ENCODE measurements around the gene CNDP2. TPM values are rescaled to one million over a fixed set of nuclear protein-coding genes. Genes with fewer than 3 reads are reported as not detected.

Gene CNDP2
- total and polyA plus RNA-seq, 2 donors (not counting 1 experiment from before 2014, with no cell fraction given), result 121 to 182 TPM

DNA sequence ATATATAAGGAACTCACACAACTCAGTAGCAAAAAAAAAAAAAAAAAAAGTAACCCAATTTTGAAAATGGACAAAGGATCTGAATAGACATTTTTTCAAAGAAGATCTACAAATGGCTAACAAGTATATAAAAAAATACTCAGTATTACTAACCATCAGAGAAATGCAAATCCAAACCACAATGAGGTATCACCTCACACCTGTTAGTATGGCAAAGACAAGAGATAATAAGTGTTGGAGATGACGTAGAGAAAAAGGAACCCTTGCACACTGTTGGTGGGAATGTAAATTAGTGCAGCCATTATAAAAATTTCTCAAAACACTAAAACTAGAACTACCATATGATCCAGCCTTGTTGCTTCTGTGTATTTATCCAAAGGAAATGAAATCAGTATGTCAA lies 32.3 kb downstream of the CNDP2 start:
- no peak overlapping the region for H3K4me3 Mint-ChIP-seq
- no CpG with 5 or more reads among the region's 1 CpG for WGBS (ENCODE audit: insufficient coverage)
- POLR2A ChIA-PET, result no interaction called here
- DNase-seq (no peak), ATAC-seq (ENCODE audit: low read depth) (no peak)
- CTCF ChIA-PET, result no interaction called here
- Histone ChIP-seq H3K36me3 (replicated peaks in 1 of 2; ENCODE audit: control extremely low read depth in 1 of 2, control insufficient read depth in 1 of 2, extremely low read depth in 1 of 2, insufficient read depth in 2 of 2, low read length in 1 of 2) (no peaks in the 10 kb centered on the region), H3K79me2 (ENCODE audit: control insufficient read depth, insufficient read depth, low read length) (no peaks in the 10 kb centered on the region), H3K27me3 (replicated peaks in 1 of 4; ENCODE audit: control extremely low read depth in 1 of 4, control insufficient read depth in 3 of 4, insufficient read depth in 4 of 4, low read length in 3 of 4) (no peaks in the 10 kb centered on the region), H3K4me3 (ENCODE audit: control extremely low read depth in 1 of 5, extremely low read depth in 1 of 5, insufficient read depth in 1 of 5, low read depth in 2 of 5, low read length in 4 of 5) (no peak overlapping the region), H4K20me1 (ENCODE audit: control insufficient read depth, insufficient read depth, low read length, poor library complexity, severe bottlenecking) (no peaks in the 10 kb centered on the region), H3K27ac (ENCODE audit: low read length in 2 of 2) (no peak overlapping the region), H3K4me1 (ENCODE audit: control insufficient read depth in 2 of 2, insufficient read depth in 2 of 2, low read length in 2 of 2) (no peaks in the 10 kb centered on the region), H2AFZ (ENCODE audit: insufficient read depth, low read depth, low read length, poor library complexity, severe bottlenecking) (no peak overlapping the region), H3K9ac (ENCODE audit: low read length) (no peak overlapping the region), H3K4me2 (replicated peaks; ENCODE audit: low read depth, low read length, poor library complexity, severe bottlenecking) (no peak overlapping the region), H3K9me3 (ENCODE audit: control extremely low read depth in 1 of 3, control insufficient read depth in 2 of 3, insufficient read depth in 1 of 3, low read length in 2 of 3) (no peaks in the 10 kb centered on the region)
- TF ChIP-seq, protein P1, sequence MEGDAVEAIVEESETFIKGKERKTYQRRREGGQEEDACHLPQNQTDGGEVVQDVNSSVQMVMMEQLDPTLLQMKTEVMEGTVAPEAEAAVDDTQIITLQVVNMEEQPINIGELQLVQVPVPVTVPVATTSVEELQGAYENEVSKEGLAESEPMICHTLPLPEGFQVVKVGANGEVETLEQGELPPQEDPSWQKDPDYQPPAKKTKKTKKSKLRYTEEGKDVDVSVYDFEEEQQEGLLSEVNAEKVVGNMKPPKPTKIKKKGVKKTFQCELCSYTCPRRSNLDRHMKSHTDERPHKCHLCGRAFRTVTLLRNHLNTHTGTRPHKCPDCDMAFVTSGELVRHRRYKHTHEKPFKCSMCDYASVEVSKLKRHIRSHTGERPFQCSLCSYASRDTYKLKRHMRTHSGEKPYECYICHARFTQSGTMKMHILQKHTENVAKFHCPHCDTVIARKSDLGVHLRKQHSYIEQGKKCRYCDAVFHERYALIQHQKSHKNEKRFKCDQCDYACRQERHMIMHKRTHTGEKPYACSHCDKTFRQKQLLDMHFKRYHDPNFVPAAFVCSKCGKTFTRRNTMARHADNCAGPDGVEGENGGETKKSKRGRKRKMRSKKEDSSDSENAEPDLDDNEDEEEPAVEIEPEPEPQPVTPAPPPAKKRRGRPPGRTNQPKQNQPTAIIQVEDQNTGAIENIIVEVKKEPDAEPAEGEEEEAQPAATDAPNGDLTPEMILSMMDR (IDR thresholded peaks at IDR 0.05), result no peak
- TF ChIP-seq EZH2 (IDR thresholded peaks at IDR 0.05; ENCODE audit: borderline replicate concordance, insufficient read depth, low read depth, low read length, poor library complexity, severe bottlenecking), result no peak
- H3K9me3 Mint-ChIP-seq (ENCODE audit: insufficient read depth), result no peaks in the 10 kb centered on the region
- intact Hi-C loops (cut with micrococcal nuclease), result no loop called here
- H3K4me1 Mint-ChIP-seq, result no peaks in the 10 kb centered on the region
- no peak overlapping the region for H3K27ac Mint-ChIP-seq
- H3K27me3 Mint-ChIP-seq, result peaks cover under 1% of the 10 kb centered on the region

DNA sequence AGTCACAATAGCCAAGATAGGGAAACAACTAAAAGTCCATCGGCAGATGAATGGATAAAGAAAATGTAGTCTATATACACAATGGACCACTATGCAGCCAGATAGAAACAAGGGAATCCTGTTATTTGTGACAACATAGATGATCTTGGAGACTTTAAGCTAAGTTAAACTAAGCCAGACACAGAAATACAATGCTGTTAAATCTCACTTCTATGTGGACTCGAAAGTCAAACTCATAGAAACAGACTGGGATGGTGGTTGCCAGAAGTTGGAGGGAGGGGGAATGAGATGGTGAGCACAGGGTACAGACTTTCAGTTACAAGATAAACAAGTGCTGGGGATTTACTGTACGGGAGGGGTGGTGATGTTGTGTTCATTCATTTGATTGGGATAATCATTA lies 32.8 kb downstream of the CNDP2 start:
- ATAC-seq (ENCODE audit: low read depth) (no peak), DNase-seq (no peak)
- no peak overlapping the region for H3K4me2 ChIP-seq (replicated peaks; ENCODE audit: low read depth, low read length, poor library complexity, severe bottlenecking)
- Mint-ChIP-seq H3K4me1 (no peaks in the 10 kb centered on the region), H3K27ac (no peak overlapping the region), H3K4me3 (no peak overlapping the region), H3K9me3 (ENCODE audit: insufficient read depth) (no peaks in the 10 kb centered on the region), H3K27me3 (peaks cover 3% of the 10 kb centered on the region)
- WGBS (ENCODE audit: insufficient coverage), result no CpG with 5 or more reads among the region's 3 CpGs
- intact Hi-C loops (cut with micrococcal nuclease), result no loop called here
- H3K36me3 ChIP-seq (replicated peaks in 1 of 2; ENCODE audit: control extremely low read depth in 1 of 2, control insufficient read depth in 1 of 2, extremely low read depth in 1 of 2, insufficient read depth in 2 of 2, low read length in 1 of 2), result no peaks in the 10 kb centered on the region
- no peaks in the 10 kb centered on the region for H3K79me2 ChIP-seq (ENCODE audit: control insufficient read depth, insufficient read depth, low read length)
- H4K20me1 ChIP-seq (ENCODE audit: control insufficient read depth, insufficient read depth, low read length, poor library complexity, severe bottlenecking), result no peaks in the 10 kb centered on the region
- H3K9ac ChIP-seq (ENCODE audit: low read length), result no peak overlapping the region
- H3K9me3 ChIP-seq (ENCODE audit: control extremely low read depth in 1 of 3, control insufficient read depth in 2 of 3, insufficient read depth in 1 of 3, low read length in 2 of 3), result no peaks in the 10 kb centered on the region
- no peaks in the 10 kb centered on the region for H3K27me3 ChIP-seq (replicated peaks in 1 of 4; ENCODE audit: control extremely low read depth in 1 of 4, control insufficient read depth in 3 of 4, insufficient read depth in 4 of 4, low read length in 3 of 4)
- no peak overlapping the region for H3K4me3 ChIP-seq (ENCODE audit: control extremely low read depth in 1 of 5, extremely low read depth in 1 of 5, insufficient read depth in 1 of 5, low read depth in 2 of 5, low read length in 4 of 5)
- CTCF ChIA-PET, result no interaction called here
- H3K27ac ChIP-seq (ENCODE audit: low read length in 2 of 2), result no peak overlapping the region
- no peak overlapping the region for H2AFZ ChIP-seq (ENCODE audit: insufficient read depth, low read depth, low read length, poor library complexity, severe bottlenecking)
- no peak for TF ChIP-seq EZH2 (IDR thresholded peaks at IDR 0.05; ENCODE audit: borderline replicate concordance, insufficient read depth, low read depth, low read length, poor library complexity, severe bottlenecking)
- TF ChIP-seq, protein P1 (IDR thresholded peaks at IDR 0.05), result no peak
- no peaks in the 10 kb centered on the region for H3K4me1 ChIP-seq (ENCODE audit: control insufficient read depth in 2 of 2, insufficient read depth in 2 of 2, low read length in 2 of 2)
- POLR2A ChIA-PET, result no interaction called here

All from B cell (primary cell).